ENCODE measurements around the gene HNRNPA3. TPM values are rescaled to one million over a fixed set of nuclear protein-coding genes. Genes with fewer than 3 reads are reported as not detected.
A peak's percentile ranks its signal among the peaks of the same experiment; 100 is the strongest.
"Not testable (repeated sequence)": the region's sequence is repeated elsewhere in the genome, so short reads cannot be mapped to it uniquely, and the experiment has no call there.

The HNRNPA3 gene
- total RNA-seq, 1 donor from 2014 or later, result 96.6 TPM

DNA sequence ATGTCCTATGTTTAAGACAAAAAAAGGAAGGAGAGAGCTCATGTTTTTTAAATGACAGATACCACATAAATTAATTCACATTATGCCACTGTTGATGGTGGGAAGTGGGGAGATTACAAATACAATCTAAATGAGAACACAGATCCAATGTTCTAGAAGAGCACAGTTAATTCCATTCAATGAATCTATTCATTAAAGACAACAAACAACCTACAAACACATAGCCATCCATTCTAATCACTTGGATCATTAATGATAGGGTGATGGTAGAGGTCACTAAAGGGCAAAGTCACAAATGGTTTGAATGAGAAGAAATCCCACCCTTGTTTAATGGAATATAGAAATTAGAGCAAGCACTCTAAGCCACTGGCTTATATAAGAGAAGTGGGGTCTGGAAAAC lies 21.7 kb downstream of the HNRNPA3 start:
- DNase-seq, result no peak

DNA sequence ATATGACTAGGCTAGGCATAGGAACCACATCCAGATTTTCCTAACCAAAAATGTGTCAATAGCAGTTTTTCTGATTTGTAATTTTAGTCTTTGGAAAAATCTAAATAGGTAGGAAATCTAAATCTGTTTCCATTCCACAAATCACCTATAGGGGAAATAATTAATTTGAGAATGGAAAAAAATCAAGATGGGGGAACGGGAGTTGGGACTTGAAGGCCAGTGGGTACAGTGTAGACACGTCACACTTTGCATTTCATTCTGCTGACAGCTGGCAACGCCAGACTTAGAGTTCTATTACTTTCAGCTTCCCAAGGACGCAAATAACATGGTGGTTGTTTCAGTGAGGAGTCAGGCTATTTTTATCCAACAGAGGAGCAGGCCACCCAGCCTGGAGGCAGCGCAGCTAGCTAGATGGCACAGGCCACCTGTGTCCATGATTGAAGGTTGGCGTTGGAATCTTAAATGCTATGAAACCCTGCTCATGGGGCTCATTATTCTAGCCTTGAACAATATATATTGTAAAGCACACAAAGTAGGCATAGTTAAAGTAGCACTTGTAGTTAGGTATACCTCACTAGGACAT lies 23.4 kb downstream of the HNRNPA3 start:
- DNase-seq, result no peak

DNA sequence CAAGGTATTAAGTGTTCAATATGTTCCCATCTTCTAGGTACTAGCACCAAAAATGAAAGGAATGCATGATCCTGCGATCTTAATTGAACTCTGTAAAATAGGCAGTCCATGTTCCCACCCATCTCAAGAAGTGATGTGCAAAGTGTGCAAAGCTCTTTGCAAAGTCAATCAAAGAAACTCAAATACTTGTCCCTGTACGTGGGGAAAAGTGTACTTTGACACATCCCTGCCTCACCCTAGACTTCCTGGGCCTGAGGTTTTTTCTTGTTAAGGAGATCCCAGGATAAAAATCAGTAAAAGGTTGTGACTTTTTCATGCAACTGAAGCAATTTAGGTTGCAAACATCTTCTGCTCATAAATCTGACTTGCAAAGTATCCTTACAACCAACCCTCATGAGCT lies 25.3 kb downstream of the HNRNPA3 start:
- no peak for DNase-seq

DNA sequence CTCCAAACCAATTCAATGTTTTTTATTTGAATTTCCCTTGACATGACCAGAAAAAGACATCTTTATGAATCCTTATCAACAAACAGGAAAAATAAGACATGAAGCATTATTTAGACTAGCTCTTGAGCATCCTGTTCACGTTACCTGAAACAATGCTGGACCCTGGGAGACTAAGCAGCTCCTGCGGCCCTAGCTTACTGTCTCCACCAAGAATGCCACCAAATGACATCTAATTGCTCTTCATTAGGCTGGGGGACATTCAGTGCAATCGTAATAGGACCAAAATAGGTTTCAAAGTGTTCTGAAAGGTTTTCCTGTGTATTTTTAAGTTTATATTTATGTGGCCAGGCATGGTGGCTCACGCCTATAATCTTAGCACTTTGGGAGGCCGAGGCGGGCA lies 26.5 kb downstream of the HNRNPA3 start:
- DNase-seq, result no peak

DNA sequence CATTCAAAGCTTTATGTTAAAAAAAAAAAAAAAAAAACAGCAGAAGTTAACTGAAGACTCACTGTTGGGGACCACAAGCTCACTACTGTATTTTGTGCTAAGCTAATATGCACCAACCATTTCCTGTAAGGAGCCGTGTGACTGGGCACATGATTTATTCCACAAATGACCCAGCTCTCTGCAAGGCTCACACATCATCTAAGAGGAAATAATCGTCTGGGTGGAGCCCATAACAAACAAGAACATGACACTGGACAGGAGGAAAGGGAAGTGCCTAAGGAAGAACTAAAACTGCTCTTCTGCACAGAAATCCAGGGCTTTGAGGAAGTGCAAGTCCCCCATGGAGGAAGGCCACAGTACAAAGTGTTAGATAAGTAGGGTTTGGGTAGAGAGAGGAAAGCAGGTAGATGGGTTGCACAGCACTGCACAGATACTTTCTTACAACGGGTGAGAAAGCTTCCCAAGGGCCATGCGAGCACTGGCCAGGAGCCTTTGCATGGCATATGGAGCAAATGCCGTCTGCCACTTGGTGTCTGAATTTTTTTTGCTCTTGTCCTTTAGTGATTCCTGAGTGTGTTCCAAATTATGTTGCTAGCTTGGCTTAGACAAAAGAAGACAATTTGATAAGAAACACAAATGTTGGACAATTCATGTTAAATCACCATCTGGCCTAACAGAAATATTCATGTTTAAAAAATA lies 27.5 kb downstream of the HNRNPA3 start:
- DNase-seq, result peak; percentile 90

DNA sequence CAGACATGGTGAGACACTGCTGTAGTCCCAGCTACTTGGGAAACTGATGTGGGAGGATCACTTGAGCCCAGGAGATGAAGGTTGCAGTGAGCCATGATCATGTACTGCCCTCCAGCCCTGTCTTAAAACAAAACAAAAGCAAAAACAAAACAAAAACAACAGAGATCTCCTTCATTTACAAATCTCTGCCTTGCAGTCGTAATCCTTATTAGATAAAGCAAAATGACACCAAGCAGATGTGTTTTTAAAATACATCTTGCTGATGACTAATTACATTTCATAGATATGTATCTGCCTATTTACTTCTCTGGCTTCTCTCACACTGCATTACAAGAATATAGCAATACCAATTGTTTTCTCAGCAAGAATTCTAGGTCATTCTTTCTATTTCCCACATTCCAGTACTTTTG lies 29.1 kb downstream of the HNRNPA3 start:
- peak; percentile 50 for DNase-seq

DNA sequence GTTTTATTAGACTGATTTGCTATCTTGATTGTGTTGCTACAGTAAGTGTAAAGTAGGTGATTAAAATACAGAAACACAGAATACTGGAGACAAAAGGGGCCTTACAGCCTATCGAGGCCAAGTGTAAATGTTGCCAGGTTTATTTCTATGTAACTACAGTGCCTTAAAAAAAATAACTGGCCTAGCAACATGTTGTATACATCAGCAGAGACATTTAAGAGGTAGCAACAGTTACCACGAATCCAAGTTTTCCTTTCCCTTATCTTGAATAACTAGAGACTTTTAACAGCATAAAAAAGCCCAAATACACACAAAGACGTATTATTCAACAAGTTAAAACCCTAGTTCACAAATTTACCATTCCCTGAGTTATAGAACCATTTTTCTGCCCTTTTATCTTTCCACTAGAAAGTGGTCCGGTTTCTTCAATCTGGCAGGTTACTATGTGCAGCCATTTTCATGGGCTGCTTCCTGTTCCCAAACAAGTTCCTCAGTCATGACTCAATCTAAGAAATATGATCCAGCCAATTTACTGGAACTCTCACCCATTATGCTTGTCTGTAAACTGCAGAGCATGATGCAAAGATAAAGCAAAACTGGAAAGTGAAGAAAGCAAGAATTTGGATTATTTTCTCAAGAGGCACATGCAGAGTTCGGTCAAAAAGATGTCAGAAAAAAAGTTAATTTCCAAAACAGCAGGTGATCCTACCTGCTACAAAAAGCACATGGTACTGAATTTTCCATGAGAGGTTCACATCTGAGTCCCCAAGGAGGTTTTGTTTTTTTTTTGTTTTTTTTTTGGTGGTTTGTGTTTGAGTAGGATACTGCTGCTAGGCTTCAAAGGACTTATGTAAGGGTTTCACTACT lies 29.8 kb downstream of the HNRNPA3 start:
- DNase-seq, result peak; percentile 98

DNA sequence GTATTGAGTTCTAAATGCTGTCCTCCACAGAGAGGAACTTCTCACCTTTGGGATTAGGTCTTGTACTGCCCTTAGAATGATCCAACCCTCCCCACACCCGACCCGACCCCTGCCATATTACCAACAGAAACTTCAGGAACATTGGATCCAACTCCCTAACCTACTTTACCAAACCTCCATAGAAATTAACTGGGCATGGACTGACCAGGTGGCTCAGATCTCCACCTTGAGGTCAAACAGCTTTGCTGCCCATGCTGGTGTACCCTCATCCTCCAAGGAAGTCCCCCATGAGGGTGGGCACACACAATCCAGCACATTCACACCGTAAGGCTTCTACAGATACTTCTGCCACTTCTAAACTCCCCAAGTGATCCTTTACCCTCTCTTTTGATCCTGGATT lies 30.5 kb downstream of the HNRNPA3 start:
- DNase-seq, result no peak

DNA sequence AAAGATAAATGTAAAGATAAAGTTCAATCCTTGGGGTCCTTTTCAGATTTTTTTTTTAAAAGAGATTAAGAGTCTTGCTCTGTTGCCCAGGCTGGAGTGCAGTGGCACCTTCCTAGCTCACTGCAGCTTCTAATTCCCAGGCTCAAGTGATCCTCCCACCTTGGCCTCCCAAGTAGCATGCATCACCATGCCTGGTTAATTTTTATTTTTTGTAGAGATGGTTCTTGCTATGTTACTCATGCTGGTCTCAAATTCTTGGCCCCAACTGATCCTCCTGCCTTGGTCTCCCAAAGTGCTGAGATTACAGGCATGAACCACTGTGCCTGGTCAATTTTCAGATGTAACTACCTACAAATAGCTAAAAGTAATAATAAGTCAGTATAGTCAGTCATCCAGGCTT lies 30.9 kb downstream of the HNRNPA3 start:
- DNase-seq, result no peak

DNA sequence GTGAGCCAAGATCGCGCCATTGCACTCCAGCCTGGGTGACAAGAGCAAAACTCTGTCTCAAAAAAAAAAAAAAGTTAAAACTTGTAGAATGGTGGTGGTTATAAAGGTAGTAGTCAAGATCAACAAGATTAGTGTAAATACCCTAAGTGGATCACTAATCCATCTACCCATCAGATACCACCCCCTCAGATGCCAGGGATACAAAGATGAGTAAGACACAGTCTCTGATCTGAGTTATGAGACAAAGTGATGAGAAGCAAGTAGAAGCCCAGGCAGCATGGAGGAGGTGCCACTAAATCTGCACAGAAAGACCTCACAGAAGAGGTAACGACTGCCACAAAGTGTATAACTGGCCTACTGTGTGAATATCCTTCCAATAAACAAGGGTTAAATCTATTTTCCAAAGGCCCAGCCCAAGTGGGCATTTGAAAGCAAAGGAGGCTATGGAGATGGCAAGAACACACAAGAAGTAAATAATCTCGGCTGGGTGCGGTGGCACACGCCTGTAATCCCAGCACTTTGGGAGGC lies 31.7 kb downstream of the HNRNPA3 start:
- no peak for DNase-seq

DNA sequence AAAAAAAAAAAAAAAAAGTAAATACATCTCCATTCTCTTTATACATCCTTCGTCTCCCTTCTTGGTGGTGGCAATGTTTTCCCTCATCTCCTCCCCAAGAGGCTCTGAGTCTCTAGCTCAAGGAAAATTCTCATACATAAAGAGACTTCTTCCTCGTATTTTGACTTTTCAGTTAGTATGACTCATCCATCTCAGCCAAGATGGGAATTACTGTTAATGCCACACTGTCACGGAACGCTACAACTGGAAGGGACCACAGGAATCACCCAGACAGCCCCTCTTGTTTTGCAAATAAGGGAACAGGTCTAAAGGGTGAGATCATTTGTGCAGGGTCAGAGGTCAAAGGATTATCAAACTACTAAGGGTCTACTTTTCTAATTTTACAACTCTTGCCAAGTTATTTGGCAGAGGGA lies 32.4 kb downstream of the HNRNPA3 start:
- DNase-seq, result no peak

DNA sequence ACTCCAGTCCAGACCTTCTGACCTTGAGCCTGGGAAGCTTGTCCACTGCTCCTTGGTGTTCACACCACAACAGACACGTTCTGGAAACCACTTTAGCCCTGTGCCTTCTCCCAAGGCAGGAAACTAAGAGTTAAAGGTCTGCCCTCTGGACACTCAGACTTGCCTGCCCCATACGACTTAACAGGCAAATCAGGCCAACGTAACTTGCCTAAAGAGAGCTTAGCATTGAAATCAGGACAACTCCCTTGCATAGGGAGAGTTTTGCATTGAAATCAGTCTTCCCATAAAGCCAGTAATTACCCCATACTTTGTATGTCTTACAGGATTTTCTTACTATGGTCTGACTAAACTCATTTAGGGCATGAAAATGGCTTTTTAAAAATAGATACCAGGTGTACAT lies 33.4 kb downstream of the HNRNPA3 start:
- DNase-seq, result no peak

DNA sequence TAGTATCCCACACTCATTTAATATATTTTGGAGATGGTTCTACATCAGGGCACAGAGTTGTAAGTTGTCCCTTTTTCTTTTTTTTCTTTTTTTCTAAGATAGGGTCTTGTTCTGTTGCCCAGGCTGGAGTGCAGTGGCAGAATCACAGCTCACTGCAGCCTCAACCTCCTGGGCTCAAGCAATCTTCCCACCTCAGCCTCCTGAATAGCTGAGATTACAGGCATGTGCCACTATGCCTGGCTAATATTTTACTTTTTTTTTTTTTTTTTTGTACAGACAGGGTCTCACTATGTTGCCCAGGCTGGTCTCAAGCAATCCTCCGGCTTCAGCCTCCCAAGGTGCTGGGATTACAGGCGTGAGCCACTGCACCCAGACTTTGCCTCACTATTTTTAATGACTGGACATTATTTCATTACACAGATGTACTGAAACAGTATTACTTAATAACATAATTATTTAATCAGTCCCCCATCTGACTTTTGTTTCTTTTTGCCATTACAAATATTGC lies 34.0 kb downstream of the HNRNPA3 start:
- not testable (repeated sequence) for DNase-seq

DNA sequence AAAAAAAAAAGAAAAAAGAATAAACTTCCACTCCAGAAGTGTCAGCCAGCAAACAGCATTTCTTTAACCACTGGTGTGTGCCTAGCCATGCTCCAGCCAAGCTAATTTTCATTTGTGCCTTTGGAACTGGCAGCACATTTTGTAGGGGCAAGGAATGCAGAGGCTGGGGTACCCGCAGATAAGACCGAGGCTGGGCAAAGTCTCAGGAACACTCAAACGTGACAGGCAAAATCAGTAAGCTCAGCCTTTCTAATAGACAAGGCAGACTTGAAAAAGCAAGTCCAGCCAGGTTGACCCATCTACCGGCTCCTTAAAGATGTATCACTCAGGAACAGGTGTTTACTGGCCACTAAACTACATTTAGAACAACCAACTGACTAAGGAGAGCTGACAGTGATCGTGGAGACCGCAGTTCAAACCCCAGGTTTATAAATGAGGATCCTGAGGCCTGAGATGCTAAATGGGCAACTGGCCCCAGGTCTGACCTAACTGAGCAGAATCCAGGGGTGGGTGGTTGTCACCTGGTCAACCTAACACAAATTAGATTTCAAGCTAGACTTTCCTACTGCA lies 35.2 kb downstream of the HNRNPA3 start:
- DNase-seq, result no peak

DNA sequence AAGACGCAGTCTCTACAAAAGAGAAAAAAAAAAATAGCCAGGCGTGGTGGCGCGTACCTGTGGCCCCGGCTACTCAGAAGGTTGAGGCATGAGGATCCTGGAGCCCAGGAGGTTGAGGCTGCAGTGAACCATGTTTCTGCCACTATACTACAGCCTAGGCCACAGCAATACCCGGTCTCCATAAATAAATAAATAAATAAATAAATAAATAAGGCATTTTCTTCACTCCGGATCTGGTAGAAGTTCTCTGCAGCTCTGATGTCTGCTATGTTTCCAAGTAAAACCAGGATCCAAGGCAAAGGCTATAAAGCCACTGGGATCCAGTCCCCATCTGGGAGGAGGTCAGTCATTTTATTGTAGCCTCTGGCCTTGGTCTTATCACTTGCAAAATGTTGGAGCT lies 36.4 kb downstream of the HNRNPA3 start:
- DNase-seq, result no peak

DNA sequence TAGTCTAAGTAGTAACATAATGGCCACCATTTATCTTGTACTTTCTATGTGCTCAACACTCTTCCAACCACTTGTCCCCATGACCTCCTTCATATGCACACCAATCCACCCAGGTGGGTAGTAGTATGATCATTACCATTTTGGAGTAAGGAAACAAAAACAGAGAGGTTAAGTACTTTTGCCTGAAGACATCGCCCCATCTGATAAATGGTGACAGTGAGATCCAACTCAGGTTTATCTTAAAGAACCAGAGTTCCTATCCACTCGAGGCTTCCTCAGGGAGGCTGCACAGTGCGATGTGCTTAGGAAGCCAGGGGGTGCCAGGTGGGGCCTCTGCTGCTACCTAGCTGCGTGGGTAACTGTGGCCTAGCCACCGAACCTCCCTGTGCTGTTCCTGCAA lies 37.9 kb downstream of the HNRNPA3 start:
- no peak for DNase-seq

DNA sequence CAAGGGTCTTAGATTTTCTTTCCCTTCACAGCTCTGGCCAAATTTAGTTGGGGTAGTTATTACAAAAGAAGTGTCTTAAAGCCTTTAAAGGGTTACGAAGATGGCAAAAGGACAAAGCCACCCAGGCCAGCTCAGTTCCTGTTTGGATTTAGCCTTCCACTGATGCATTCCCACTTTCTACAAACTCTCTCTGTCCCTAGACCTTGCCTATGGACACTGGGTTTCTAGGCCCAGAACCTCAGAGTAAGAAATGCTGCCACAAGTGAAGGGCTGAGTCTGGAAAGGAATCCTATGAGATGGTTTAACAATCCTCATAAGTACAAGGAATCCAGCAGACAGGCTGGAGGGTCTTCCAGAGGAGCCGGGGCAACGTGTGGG lies 38.6 kb downstream of the HNRNPA3 start:
- DNase-seq, result no peak

DNA sequence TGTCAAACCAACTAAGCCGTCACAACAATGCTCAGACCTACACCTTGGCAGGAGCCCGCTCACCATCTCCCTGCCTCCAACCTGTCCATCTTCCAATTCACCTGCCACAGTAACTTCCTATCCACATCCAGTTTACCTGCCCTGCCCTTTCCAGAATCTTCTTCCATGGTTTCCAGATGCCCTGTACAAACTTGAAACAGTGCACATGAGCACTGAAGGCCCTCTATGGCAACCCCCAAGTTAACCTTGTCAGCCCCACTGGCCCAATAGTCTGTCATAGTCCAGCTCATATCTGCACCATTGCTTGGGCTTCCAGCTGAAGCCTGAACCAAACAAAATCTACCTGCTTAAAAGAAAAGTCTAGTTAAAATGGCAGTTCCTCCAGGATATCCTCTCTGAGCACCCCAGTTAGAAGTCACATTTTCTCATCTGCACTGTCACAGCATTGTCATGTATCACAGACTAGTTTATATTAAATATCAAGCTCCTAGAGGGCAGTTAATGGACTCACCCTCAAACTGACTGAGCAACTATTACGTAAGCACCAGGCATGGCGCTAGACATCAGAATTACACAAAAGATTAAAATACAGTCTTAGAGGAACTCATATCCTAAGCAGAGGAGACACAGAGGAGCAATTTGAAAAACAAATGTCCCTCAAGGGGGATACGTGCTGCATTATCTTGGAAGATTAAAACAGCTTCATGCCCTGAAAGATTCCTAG lies 40.4 kb downstream of the HNRNPA3 start:
- no peak for DNase-seq

DNA sequence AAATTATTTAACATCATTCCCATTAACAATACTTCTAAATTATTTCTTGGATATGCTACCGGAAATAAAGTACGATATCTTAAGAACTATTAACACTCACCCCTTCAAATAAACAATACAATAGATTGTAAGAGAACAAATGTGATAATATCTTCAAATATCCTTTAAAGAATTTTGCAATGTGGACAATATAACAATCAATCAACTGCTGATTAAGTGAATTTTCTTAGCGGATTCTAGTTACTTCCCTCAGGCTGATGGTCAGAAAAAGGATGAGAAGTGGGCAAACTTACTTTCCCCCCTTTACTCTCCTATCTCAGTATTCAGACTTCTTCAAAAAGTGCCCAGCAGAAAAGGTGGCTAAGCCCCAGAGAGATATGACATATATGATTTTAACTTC lies 41.1 kb downstream of the HNRNPA3 start:
- no peak for DNase-seq

DNA sequence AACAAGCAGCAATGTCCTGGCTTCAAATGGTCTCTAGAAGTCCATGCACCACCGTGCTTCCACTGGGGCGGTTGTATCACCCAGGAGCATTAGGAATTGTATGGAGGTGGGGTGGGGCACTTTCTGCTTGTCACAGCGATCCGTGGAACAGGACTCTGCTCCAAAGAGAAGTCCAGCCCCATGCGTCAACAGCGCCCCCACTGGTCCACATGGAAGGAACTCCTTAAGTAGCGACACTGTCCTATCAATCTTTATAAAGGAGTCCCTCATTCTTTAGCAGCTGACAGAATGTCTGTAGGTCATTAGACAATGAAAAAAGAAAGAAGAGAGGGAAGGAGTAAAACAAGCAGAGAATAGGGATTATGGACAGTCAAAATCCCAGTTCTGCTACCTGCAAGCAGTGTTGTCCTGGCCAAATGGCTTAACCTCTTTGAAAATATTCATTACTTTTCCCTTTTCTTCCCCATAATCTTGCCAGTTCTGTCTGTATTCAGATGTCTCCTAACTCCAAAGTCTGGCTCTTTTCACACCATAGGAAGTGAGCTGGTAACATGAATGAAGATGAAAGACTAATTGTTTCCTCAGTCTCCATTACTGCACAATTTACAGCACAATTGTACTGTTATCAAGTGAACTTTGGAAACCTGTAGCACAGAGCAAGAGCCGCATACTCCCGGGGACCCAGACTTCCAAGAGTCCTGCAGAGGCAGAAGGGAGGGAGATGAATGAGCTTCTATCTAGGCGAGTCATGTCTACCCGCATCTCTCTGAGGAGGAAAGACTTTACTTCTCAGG lies 42.0 kb downstream of the HNRNPA3 start:
- no peak for DNase-seq

DNA sequence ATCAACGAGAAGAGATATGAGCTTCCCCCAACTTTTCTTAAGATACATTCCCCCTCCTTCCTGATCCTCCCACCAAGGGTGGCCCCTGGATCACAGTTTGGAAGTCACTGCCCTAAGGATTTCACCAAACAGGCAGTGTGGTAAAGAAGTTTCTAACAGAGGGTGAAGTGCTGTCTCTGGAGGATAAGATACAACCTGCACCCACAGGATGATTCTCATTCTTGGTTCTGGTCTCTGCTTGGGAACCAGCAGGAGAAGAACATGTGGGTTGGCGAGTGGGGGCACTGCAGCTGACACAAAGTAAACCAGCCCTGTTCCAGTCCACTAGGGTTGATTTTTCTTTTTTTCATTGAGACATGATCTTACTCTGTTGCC lies 42.6 kb downstream of the HNRNPA3 start:
- no peak for DNase-seq
